ENCODE results near the gene LGR6.
"Not testable (repeated sequence)": the region's sequence is repeated elsewhere in the genome, so short reads cannot be mapped to it uniquely, and the experiment has no call there.

LGR6 gene

DNA sequence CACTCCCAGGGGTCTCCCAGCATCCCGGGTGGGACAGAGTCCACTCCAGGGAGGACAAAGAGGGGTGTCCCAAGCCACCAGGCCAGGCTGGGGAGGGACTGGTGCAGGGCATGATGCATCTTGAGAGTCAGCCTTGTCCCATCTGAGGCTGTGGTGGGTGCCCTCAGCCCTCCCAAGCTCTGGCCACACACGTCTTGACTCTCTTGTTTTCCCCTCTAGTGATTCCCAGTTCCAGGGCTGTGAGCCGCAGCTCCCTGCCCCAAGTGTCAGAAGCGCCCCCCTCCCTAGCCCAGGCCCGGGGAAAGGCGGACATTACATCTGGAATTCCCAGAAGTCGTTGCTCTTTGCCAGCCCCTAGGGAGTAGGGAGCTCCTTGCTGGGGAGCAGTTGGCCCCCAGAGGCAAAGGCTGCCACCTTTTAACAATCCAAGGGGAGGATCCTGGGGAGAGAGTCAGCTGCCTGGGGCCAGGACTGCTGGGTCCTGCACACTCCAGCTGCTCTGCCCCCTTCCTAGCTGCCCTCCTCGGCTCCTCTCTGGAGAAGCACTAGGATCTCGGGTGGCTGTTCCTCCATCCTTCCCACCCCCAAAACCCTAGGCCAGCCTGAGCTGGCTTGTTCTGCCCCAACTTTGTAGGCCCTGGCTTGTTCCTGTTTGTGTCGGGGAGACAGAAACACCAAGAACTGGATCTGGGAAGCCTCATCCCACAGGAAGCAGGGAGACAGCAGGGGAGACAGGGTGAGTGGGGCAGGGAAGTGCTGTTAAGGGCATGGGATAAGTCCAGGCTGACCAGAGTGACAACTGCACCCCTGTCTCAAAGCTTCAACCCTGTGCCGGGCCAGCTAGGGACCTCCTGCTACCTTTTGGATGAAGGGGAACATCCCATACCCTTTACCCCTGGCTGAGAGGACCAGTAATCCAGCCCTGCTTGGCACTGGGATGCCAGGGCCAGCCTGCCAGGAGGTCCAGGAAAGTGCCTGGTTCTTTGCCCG, 30.0 kb upstream of the LGR6 start:
- Mint-ChIP-seq H3K36me3 (ENCODE audit: low read depth) (peaks cover 18% of the 10 kb centered on the region), H3K4me3 (peak overlapping the region; percentile 100), H3K27ac (peak overlapping the region; percentile 98), H3K27me3 (ENCODE audit: low read depth) (no peaks in the 10 kb centered on the region), H3K9me3 (no peaks in the 10 kb centered on the region), H3K4me1 (ENCODE audit: low read depth) (peaks cover 59% of the 10 kb centered on the region)
- DNase-seq (ENCODE audit: low spot score), result no peak

DNA sequence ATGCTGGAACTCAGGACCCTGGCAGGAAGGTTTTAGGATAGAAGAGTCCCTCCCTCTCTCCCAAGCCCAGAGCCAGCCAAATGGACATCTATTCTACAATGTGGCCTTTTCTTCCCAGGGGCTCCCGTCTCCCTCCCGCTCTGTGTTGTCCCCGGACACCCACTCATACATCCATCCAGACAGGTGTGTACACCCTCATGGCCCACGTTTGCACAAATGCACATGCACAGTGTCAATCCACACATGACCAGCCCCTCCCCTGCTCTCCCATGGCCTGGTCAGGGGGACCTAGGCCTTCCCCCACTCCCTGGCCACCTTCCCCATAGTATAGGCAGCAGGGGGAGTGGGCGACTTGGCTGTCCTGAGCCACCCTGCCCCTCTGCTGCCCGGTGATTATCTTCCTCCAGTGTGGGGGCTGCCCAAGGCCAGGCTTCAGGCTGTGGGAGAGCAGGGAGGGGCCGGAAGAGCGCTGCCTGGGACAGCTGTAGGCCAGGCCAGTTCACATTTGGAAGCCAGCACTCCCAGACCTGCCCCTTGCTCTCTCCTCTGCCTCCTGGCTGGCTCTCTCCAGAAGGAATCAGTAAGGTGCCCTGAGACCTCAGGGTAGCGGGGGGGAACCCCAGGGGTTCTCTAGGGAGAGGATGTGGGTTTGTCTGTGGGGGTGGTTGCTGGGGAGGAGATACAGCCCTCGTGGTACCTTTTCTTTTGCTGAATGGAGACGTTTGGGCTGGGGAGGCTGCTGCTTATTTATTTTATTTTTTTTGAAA, 29.1 kb upstream of the LGR6 start:
- peak; percentile 79 for DNase-seq (ENCODE audit: low spot score)
- H3K27ac Mint-ChIP-seq, result peak overlapping the region; percentile 98

DNA sequence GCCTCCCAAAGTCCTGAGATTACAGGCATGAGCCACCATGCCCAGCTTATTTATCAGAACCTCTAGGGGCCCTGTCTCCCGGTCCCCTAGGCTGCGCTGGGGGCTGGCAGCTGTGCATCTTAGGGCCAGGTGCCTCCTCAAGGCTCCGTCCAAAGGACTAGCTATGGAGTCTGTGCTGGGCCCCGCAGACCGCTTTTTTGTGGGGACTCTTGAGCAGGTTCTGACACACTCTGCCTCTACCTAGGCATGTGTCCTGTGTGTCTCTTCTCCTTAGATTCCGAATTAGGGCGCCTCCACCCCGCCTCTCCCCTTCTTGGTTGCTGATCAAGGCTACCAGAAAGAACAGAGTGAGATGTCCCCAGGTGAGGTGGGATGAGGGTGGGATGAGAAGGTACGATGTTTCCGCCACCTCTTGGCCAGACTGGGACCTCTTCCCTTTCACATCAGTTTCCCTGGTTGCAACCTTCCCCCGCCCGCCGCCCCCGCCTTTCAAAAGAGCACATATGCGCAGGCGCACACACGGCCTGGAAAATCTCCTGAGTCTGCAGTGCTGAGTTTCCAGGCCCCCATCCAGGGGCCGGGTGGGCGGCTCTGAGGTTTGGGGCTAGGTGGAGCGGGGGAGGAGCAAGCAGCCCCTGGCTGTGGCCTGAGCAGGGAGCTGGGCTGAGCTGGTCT, 28.2 kb upstream of the LGR6 start:
- Mint-ChIP-seq H3K4me3 (peak overlapping the region; percentile 100), H3K9me3 (no peaks in the 10 kb centered on the region), H3K27me3 (ENCODE audit: low read depth) (no peaks in the 10 kb centered on the region), H3K4me1 (ENCODE audit: low read depth) (peaks cover 51% of the 10 kb centered on the region), H3K36me3 (ENCODE audit: low read depth) (peaks cover under 1% of the 10 kb centered on the region), H3K27ac (peak overlapping the region; percentile 98)
- peak; percentile 71 for DNase-seq (ENCODE audit: low spot score)

More for the DNA sequence above, 29.1 kb upstream of the LGR6 start:
- H3K4me1 Mint-ChIP-seq (ENCODE audit: low read depth), result peaks cover 53% of the 10 kb centered on the region
- H3K27me3 Mint-ChIP-seq (ENCODE audit: low read depth), result no peaks in the 10 kb centered on the region
- H3K4me3 Mint-ChIP-seq, result peak overlapping the region; percentile 100
- H3K36me3 Mint-ChIP-seq (ENCODE audit: low read depth), result peaks cover 9% of the 10 kb centered on the region
- H3K9me3 Mint-ChIP-seq, result no peaks in the 10 kb centered on the region

DNA sequence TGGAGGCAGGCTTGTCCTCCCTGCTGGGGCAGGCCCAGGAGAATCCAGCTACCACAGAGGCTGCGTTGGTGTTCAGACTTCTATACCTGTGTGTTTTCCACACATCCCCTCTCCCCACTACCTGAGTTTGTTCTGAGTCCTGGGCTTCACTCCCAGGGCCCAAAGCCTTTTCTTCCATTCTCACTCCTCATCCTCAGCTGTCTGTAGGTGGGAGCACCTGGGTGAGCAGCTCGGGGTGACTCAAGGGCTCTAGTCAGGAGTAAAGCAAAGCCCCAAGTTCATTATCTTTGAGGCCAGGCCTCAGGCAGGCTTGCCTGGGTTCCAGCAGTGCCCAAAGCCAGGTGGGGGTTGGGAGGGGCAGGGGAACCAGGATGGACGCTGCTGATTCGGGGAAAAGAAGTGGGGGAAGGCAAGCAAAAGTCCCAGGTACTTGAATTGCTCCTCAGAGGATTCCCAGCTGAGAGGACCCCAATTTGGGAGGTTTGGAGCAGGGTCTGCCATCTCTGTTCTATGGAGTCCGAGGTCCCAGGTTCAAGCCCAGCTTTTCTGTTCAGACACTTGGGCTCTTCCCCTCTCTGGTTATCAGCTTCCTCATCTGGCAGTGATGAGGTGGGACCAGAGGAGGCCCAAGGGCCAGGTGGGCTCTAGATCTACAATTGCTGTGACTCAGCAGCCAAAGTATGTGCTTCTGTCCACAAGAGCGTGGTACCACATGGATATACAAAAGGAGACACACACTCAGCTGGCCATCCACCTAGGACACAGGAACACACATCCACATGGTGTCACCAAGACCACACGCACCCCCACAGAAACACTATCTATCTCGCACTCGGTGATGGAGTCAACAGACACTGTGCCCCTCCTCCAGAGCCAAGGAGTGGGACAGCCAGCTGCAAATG, 27.4 kb upstream of the LGR6 start:
- H3K36me3 Mint-ChIP-seq (ENCODE audit: low read depth), result no peaks in the 10 kb centered on the region
- H3K27ac Mint-ChIP-seq, result peak overlapping the region; percentile 98
- DNase-seq (ENCODE audit: low spot score), result no peak
- H3K9me3 Mint-ChIP-seq, result no peaks in the 10 kb centered on the region
- H3K27me3 Mint-ChIP-seq (ENCODE audit: low read depth), result no peaks in the 10 kb centered on the region
- H3K4me3 Mint-ChIP-seq, result peak overlapping the region; percentile 100
- H3K4me1 Mint-ChIP-seq (ENCODE audit: low read depth), result peaks cover 52% of the 10 kb centered on the region

GRCh38 chr1:202167054-202167453, 26.5 kb upstream of the LGR6 start:
- Mint-ChIP-seq H3K4me1 (ENCODE audit: low read depth) (peaks cover 47% of the 10 kb centered on the region), H3K4me3 (peak overlapping the region; percentile 26), H3K27ac (peak overlapping the region; percentile 63)
- not testable (repeated sequence) for H3K36me3 Mint-ChIP-seq (ENCODE audit: low read depth); DNase-seq (ENCODE audit: low spot score); H3K27me3 Mint-ChIP-seq (ENCODE audit: low read depth); H3K9me3 Mint-ChIP-seq

DNA sequence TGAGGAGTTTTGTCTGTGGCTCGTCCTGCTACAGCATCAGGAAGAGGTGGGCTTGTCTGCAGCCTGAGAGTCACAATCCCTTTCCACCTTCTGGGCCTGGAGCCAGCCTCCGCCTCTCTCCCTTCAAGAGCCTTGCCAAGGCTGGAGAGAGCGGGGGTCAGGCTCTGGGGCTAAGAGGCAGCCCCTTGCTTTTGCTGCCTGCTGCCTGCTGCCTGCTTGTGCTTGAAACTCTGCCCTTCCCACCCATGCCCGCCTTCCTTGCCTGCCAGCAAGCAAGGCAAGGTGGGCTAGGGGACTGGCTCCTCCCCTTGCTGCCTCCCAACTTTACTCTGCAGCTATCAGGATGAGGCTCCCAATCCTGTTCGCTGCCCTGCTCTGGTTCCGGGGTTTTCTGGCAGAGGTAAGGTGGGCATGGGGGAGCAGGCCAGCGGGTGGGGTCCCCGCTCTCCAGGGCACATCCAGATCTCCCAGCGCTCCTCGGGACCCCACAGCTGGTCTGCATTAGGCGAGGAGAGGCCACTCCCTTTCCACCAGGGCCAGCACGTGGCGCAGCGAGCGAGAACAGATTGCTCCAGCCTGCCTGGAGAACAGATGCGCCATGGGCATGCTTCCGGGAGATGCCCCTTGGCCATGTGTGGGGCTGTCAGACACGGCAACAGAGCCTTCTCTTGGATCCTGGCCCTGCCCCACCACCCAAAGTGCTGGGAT, 25.7 kb upstream of the LGR6 start:
- no peaks in the 10 kb centered on the region for H3K9me3 Mint-ChIP-seq
- no peaks in the 10 kb centered on the region for H3K27me3 Mint-ChIP-seq (ENCODE audit: low read depth)
- H3K4me3 Mint-ChIP-seq, result no peak overlapping the region
- DNase-seq (ENCODE audit: low spot score), result no peak
- H3K4me1 Mint-ChIP-seq (ENCODE audit: low read depth), result peaks cover 39% of the 10 kb centered on the region
- no peaks in the 10 kb centered on the region for H3K36me3 Mint-ChIP-seq (ENCODE audit: low read depth)
- no peak overlapping the region for H3K27ac Mint-ChIP-seq

- Mint-ChIP-seq H3K4me1 (ENCODE audit: low read depth) (peaks cover 29% of the 10 kb centered on the region), H3K9me3 (no peaks in the 10 kb centered on the region), H3K36me3 (ENCODE audit: low read depth) (no peaks in the 10 kb centered on the region), H3K27me3 (ENCODE audit: low read depth) (no peaks in the 10 kb centered on the region), H3K27ac (no peak overlapping the region), H3K4me3 (no peak overlapping the region)
- no peak for DNase-seq (ENCODE audit: low spot score)
These were observed 24.7 kb upstream of the LGR6 start for GRCh38 chr1:202168861-202169260.

GRCh38 chr1:202170726-202171125, 22.9 kb upstream of the LGR6 start:
- DNase-seq (ENCODE audit: low spot score), result no peak
- no peak overlapping the region for H3K27ac Mint-ChIP-seq
- no peaks in the 10 kb centered on the region for H3K9me3 Mint-ChIP-seq
- no peaks in the 10 kb centered on the region for H3K27me3 Mint-ChIP-seq (ENCODE audit: low read depth)
- H3K4me1 Mint-ChIP-seq (ENCODE audit: low read depth), result peaks cover 18% of the 10 kb centered on the region
- no peak overlapping the region for H3K4me3 Mint-ChIP-seq
- no peaks in the 10 kb centered on the region for H3K36me3 Mint-ChIP-seq (ENCODE audit: low read depth)

GRCh38 chr1:202171292-202172014, 22.1 kb upstream of the LGR6 start:
- Mint-ChIP-seq H3K36me3 (ENCODE audit: low read depth) (no peaks in the 10 kb centered on the region), H3K27ac (no peak overlapping the region), H3K4me1 (ENCODE audit: low read depth) (peaks cover 13% of the 10 kb centered on the region), H3K9me3 (no peaks in the 10 kb centered on the region), H3K4me3 (no peak overlapping the region), H3K27me3 (ENCODE audit: low read depth) (no peaks in the 10 kb centered on the region)
- no peak for DNase-seq (ENCODE audit: low spot score)

- Mint-ChIP-seq H3K9me3 (no peaks in the 10 kb centered on the region), H3K4me1 (ENCODE audit: low read depth) (peaks cover 9% of the 10 kb centered on the region), H3K27ac (no peak overlapping the region), H3K36me3 (ENCODE audit: low read depth) (no peaks in the 10 kb centered on the region), H3K27me3 (ENCODE audit: low read depth) (no peaks in the 10 kb centered on the region), H3K4me3 (no peak overlapping the region)
- no peak for DNase-seq (ENCODE audit: low spot score)
These were observed 21.6 kb upstream of the LGR6 start for GRCh38 chr1:202172015-202172355.

GRCh38 chr1:202173993-202174392, 19.6 kb upstream of the LGR6 start:
- Mint-ChIP-seq H3K4me3 (no peak overlapping the region), H3K27ac (no peak overlapping the region), H3K9me3 (no peaks in the 10 kb centered on the region), H3K36me3 (ENCODE audit: low read depth) (no peaks in the 10 kb centered on the region), H3K4me1 (ENCODE audit: low read depth) (peaks cover 6% of the 10 kb centered on the region), H3K27me3 (ENCODE audit: low read depth) (no peaks in the 10 kb centered on the region)
- DNase-seq (ENCODE audit: low spot score), result no peak
